Measurements from ENCODE around the gene GPATCH3. TPM values are rescaled to one million over a fixed set of nuclear protein-coding genes. Genes with fewer than 3 reads are reported as not detected.

The GPATCH3 gene
- total and polyA plus RNA-seq, 2 of the 4 experiments (the other 2 are of a cell fraction), result 5.2 to 8.0 TPM

Other genes with a start within 250 kb of the GPATCH3 start
- gene ARID1A, start 204.5 kb downstream of the GPATCH3 start, total RNA-seq (2012; rRNA removed), result 14.0 and 16.7 TPM in 2 replicates
- 39.4 and 40.7 TPM in 2 replicates for gene ARID1A, start 204.5 kb downstream of the GPATCH3 start, polyA plus RNA-seq (2012; rRNA removed)
- gene PIGV, start 112.5 kb downstream of the GPATCH3 start, total RNA-seq (2012; rRNA removed), result 8.6 and 10.6 TPM in 2 replicates
- 6.9 and 7.2 TPM in 2 replicates for gene PIGV, start 112.5 kb downstream of the GPATCH3 start, polyA plus RNA-seq (2012; rRNA removed)
- 9.4 and 12.5 TPM in 2 replicates for gene ZDHHC18, start 73.8 kb downstream of the GPATCH3 start, total RNA-seq (2012; rRNA removed)
- 37.0 and 38.4 TPM in 2 replicates for gene ZDHHC18, start 73.8 kb downstream of the GPATCH3 start, polyA plus RNA-seq (2012; rRNA removed)
- 0.18 TPM in 1 of 2 replicates, not detected in the other for gene SFN, start 37.3 kb downstream of the GPATCH3 start, total RNA-seq (2012; rRNA removed)
- gene SFN, start 37.3 kb downstream of the GPATCH3 start, polyA plus RNA-seq (2012; rRNA removed), result 0.17 and 0.34 TPM in 2 replicates
- 10.6 and 15.4 TPM in 2 replicates for gene GPN2, start 10.2 kb downstream of the GPATCH3 start, total RNA-seq (2012; rRNA removed)
- gene GPN2, start 10.2 kb downstream of the GPATCH3 start, polyA plus RNA-seq (2012; rRNA removed), result 22.2 and 37.2 TPM in 2 replicates
- not detected in 2 replicates for gene NR0B2, start 13.5 kb upstream of the GPATCH3 start, total RNA-seq (2012; rRNA removed)
- gene NR0B2, start 13.5 kb upstream of the GPATCH3 start, polyA plus RNA-seq (2012; rRNA removed), result not detected in 2 replicates
- 34.8 and 50.0 TPM in 2 replicates for gene NUDC, start 21.3 kb upstream of the GPATCH3 start, total RNA-seq (2012; rRNA removed)
- 85.7 and 89.8 TPM in 2 replicates for gene NUDC, start 21.3 kb upstream of the GPATCH3 start, polyA plus RNA-seq (2012; rRNA removed)
- not detected in 2 replicates for gene KDF1, start 60.0 kb upstream of the GPATCH3 start, total RNA-seq (2012; rRNA removed)
- not detected in 2 replicates for gene KDF1, start 60.0 kb upstream of the GPATCH3 start, polyA plus RNA-seq (2012; rRNA removed)
- gene TRNP1, start 93.2 kb upstream of the GPATCH3 start, total RNA-seq (2012; rRNA removed), result 68.6 and 91.6 TPM in 2 replicates
- 63.3 and 76.8 TPM in 2 replicates for gene TRNP1, start 93.2 kb upstream of the GPATCH3 start, polyA plus RNA-seq (2012; rRNA removed)
- 11.1 and 11.7 TPM in 2 replicates for gene TENT5B, start 112.4 kb upstream of the GPATCH3 start, total RNA-seq (2012; rRNA removed)
- gene TENT5B, start 112.4 kb upstream of the GPATCH3 start, polyA plus RNA-seq (2012; rRNA removed), result 7.3 and 8.2 TPM in 2 replicates

Data from IMR-90 (cell line).